Bronchial epithelial cell (primary cell): Measurements from ENCODE around the gene NOC2L. TPM values are rescaled to one million over a fixed set of nuclear protein-coding genes. Genes with fewer than 3 reads are reported as not detected.

Experiments used
- DNase-seq: peaks from one replicate; pipeline ENCODE4 v3.0.0-alpha.2; 2010; ENCODE audit warnings: low read depth
- FAIRE-seq: peaks from 2 replicates; lab custom pipeline; 2011; peaks lifted over from hg19 to GRCh38; lab: Jason Lieb, UNC
- H3K27me3 ChIP-seq: 2 replicates; pipeline ENCODE4 v1.5.1; 2011; ENCODE audit warnings: low read length; ENCODE audit not compliant: control insufficient read depth, insufficient read depth
- H3K36me3 ChIP-seq: 2 replicates; pipeline ENCODE4 v1.5.1; 2011; ENCODE audit warnings: low read length; ENCODE audit not compliant: control insufficient read depth, insufficient read depth
- H3K4me3 ChIP-seq: 2 replicates; pipeline ENCODE4 v1.5.1; 2011; ENCODE audit warnings: mild to moderate bottlenecking, low read depth, low read length, control low read depth
- CTCF ChIP-seq: IDR thresholded peaks from 2 replicates; pipeline ENCODE4 v1.5.1; 2011; ENCODE audit warnings: mild to moderate bottlenecking, moderate library complexity, low read length, control low read depth, inconsistent platforms; ENCODE audit not compliant: insufficient read depth, severe bottlenecking
- total RNA-seq: library from RNA; depleted of rRNA; stranded (reverse); fragments of >200 nt; gene quantifications from 2 replicates; pipeline ENCODE4 v1.2.1, GENCODE V29; 2014

Gene NOC2L
- total RNA-seq, 1 donor from 2014 or later: 128 TPM

- FAIRE-seq: no peak
Measured at GRCh38 chr1:975896-976683, 17.0 kb upstream of the NOC2L start.

GRCh38 chr1:975365-975764 is 16.3 kb upstream of the NOC2L start:
- peaks cover 8% of the 10 kb centered on the region for H3K36me3 ChIP-seq
- H3K4me3 ChIP-seq: no peak overlapping the region
- FAIRE-seq (no peak), DNase-seq (no peak)
- no peaks in the 10 kb centered on the region for H3K27me3 ChIP-seq
- no peak for TF ChIP-seq CTCF

More at GRCh38 chr1:975896-976683, 17.0 kb upstream of the NOC2L start:
- Histone ChIP-seq H3K27me3 (no peaks in the 10 kb centered on the region), H3K4me3 (peak overlapping the region; percentile 21), H3K36me3 (peaks cover 6% of the 10 kb centered on the region)
- TF ChIP-seq CTCF: peak; percentile 80
- DNase-seq: peak; percentile 61

DNA sequence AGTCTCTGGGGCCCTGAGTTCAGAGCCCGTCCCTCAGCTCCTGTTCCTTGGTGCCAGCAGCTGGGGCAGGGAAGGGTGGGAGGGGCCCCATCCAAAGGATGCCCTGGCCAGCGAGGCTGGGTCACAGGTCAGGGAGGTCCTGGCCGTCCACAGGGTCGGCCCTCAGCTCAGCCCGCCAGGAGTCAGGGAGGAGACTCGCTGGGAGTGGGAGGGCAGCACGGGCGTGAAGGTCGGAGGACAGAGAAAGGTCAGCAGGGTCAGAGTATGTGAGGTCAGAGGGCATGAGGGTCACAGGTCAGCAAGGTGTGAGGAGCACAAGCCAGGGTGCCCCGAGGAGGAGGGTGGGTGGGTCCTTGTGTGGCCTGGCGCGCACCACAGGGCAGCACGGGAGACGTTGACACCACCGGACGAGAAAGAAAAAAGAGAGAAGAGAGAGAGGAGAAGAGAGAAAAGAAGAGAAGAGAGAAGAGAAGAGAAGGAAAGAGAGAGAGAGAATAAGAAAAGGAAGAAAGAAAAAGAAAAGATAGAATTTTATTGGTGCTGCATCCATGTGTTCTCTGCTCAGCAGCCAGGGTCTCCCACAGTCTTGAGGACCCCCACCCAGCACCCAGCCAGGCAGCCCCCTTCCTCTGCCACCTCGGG is 15.8 kb upstream of the NOC2L start:
- no peak for FAIRE-seq
- DNase-seq: no peak
- no peaks in the 10 kb centered on the region for H3K27me3 ChIP-seq

DNA sequence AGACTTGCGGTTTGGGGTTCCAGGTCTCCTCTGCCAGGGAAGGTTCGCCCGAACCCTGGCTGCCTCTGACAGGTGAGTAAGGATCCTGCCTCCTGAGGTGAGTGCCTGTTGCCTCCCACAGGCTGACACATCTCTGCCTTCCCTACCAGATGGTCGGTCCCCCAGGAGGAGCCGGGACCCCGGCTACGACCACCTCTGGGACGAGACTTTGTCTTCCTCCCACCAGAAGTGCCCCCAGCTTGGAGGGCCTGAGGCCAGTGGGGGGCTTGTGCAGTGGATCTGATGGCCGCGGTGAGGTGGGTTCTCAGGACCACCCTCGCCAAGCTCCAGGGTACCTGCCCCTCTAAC is 15.2 kb upstream of the NOC2L start:
- peaks cover 10% of the 10 kb centered on the region for H3K36me3 ChIP-seq
- no peaks in the 10 kb centered on the region for H3K27me3 ChIP-seq
- FAIRE-seq (no peak), DNase-seq (no peak)
- TF ChIP-seq CTCF: no peak
- H3K4me3 ChIP-seq: no peak overlapping the region

More for the DNA sequence above, 15.8 kb upstream of the NOC2L start:
- peaks cover 10% of the 10 kb centered on the region for H3K36me3 ChIP-seq
- H3K4me3 ChIP-seq: no peak overlapping the region
- no peak for TF ChIP-seq CTCF

DNA sequence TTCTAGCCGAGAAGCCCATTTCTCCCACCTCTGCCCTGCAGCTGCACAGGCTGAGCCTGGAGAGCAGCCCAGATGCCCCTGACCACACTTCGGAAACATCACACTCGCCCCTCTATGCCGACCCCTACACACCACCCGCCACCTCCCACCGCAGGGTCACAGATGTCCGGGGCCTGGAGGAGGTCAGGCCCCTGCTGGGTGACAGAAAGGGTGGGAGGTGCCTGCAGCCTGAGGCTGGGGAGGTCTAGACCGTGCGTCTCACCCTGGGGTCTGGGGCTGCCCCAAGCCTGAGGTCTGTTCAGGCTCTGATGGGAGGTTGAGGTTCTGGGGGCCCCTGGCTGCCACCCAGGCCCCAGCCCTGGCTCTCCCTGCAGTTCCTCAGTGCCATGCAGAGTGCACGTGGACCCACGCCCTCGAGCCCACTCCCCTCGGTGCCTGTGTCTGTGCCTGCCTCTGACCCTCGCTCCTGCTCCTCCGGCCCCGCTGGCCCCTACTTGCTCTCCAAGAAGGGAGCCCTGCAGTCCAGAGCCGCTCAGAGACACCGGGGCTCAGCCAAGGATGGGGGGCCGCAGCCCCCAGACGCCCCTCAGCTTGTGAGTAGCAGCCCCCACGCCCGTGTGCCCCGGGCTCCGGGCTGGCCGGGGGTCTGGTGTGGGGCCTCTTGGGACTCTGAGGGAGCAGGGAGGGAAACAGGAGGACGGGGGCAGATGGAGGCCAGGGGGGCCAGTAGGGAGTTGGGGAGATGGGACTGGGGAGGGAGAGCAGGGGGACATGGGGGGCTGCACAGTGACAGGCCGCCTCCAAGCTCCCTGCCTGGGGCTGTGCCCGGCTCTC is 14.6 kb upstream of the NOC2L start:
- FAIRE-seq (no peak), DNase-seq (no peak)
- Histone ChIP-seq H3K4me3 (no peak overlapping the region), H3K27me3 (no peaks in the 10 kb centered on the region), H3K36me3 (peaks cover 10% of the 10 kb centered on the region)
- TF ChIP-seq CTCF: no peak
